Posterior cingulate gyrus (tissue), 11 donors: ENCODE data around the gene ARL15.

Experiments
- DNase-seq, 10 donors: peaks; one replicate each; pipeline versions ENCODE4 v3.0.0 to v3.0.0-alpha.2; 2020 to 2021; ENCODE audit warnings: mixed read lengths in 3 of 10
- intact Hi-C: fragments of 100-400 bp; cut with DNase I; formaldehyde crosslinking; loops from one replicate; pipeline ENCODE4 v1.15.1; 2023

The ARL15 gene

GRCh38 chr5:53956632-53957031, 353.7 kb downstream of the ARL15 start:
- DNase-seq = no peak
- intact Hi-C loops = no loop called here

GRCh38 chr5:53956196-53956595, 354.2 kb downstream of the ARL15 start:
- no peak for DNase-seq
- intact Hi-C loops = no loop called here

DNA sequence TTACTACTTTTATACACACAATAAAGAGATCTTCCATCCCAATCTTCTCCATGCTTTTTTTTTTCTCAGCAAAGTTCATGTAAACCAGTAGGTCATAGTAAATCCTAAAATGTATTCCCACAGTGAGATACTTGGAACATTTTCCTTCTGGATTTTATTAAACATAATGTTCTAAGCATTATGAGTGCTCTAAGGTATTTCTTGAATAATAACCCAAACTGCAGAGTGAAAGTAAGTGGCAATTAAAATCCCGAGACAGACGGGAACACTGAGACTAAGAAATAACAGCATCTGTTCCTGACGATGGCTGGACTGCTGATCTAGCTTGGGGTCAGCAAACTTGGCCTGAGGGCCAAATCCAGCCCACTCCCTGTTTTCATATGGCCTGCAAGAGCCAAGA, 359.8 kb downstream of the ARL15 start:
- no peak for DNase-seq
- intact Hi-C loops = no loop called here

DNA sequence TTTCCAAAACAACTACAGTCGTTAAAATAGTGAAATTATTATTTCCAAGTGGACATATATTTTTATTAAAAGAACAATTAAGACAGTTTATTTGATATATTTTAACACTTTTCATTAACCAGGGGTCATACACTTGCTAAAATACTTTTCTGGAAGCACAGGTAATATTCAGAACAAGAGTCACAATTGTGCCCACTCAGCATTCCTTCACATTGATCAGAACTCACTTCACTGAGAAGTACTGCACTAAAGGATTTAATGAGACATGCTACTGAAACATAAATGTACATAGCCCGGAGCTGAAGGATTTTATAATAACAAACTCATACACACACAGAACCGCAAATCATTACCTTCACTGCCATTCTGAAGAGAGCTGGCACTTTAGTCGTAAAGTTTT, 361.8 kb downstream of the ARL15 start:
- intact Hi-C loops = no loop called here
- DNase-seq = no peak

DNA sequence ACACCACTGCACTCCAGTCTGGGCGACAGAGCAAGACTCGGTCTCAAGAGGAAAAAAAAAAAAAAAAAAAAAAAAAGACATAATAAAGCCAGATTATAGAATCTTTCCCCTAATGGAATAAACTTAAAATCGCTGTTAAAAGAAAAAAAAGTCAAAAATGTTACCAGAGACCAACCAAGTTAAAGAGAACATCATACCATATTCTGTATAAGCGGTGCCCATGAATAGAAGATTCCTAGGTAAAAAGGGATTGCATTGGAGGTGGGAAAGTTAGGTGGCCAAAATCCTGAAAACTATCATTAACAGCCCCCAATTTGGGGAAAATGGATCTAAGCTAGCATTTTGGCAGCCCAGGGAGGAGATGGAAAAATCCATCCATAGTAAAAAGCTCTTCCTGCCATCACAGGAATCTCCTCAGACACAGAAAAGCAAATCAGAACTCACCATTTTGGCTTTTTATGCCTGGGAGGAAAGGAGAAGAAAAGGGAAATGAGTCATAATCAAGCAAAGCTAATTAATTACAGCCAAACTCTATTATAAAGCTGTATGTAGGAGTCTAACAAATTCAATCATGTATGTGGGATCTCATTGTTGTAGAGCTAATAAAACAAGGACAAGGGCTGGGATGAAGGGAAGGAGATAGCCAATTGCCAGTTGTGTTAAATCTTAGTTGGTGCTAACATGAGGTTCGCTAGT, 363.8 kb downstream of the ARL15 start:
- DNase-seq = no peak
- intact Hi-C loops = no loop called here

DNA sequence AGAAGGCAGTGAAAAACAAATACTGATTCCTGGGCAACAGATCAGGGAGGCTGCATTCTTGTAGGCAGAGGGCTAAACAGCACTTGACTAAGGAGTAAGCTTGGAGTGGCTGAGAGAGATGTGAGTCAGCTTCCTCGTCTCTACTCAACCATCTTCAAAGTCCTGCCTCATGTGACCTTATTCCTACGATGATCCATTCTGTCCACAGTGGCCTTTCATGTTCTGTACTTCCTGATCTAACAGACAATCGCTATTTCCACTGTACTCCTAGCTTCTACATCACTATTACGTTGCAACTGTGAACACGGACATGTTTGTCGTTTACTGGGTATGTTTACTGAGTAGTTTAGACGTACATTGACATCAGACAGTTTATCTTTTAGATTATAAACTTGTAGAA, 365.4 kb downstream of the ARL15 start:
- intact Hi-C loops = no loop called here
- DNase-seq = no peak

DNA sequence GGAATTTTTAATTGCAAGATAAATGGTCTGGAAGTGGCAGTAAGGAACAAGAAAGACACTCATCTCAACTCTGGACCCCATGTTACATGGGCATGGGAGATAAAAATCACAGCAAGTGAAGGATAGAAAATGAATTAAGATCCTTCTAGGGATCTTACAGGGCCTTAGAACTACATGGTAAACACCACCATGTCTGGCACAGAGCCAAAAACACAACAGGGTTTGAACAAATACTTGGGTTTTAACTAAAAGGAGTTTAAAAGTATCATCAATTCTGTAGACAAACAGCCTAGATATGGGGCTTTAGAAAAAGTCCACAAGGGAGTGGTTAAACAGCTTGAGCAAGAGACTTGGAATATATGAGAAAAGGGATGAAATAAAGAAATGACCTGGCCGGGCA, 366.4 kb downstream of the ARL15 start:
- DNase-seq = no peak
- intact Hi-C loops = no loop called here

GRCh38 chr5:53942724-53943123, 367.6 kb downstream of the ARL15 start:
- no peak for DNase-seq
- intact Hi-C loops = no loop called here

- DNase-seq = no peak
- intact Hi-C loops = no loop called here
Measured at GRCh38 chr5:53940921-53941320, 369.5 kb downstream of the ARL15 start.

DNA sequence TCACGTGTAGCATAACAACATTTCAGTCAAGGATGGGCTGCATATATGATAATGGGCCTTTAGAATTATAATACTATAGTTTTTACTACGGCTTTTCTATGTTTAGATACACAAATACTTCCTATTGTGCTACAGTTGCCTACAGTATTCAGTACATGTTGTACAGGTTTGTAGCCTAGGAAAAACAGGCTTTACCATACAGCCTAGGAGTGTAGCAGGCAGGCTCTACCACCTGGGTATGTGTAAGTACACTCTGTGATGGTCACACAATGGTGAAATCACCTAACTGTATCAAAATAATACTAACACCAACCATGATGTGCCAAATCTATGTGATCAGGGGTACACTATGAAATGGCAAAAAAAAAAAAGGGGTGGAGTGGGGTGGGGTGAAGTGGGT, 372.9 kb downstream of the ARL15 start:
- DNase-seq = no peak
- intact Hi-C loops = no loop called here

DNA sequence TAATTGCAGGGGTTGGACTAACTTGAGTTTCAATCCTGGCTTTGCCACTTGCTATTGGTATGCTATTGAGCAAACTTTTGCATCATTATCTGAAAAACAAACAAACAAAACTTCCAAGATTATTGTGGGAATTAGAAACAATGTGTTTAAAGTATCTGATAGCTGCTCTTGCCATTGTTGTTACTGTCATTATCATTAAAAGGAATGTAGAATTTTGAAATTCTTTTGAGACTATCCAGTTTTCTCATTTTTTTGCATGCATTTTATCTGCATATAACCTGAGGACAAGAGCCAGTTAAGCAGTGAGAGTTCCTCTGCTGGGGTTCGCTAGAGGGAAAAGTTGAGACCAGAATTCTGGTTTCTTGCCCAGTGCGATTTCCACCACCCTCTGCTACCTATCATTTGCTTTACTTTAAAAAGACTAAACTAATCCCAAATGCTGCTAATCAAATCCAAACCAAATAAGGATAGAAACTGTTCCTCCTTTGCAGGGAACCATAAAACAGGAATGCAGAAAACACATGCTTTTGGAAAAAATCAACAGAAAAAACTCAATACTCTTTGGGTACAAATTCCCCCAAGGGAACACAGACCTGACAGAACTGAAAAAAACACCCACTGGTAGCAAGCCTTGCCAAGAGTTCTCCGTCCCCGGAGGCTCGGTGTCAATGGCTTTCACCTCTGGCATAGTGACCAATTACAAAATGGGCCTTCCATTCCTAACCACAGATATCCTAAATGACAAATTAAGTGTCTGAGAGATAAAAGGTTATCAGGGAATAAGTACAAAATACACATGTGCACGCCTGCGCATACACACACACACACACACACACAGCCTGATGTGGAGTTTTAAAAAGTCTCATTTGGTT, 373.7 kb downstream of the ARL15 start:
- intact Hi-C loops = no loop called here
- no peak for DNase-seq

DNA sequence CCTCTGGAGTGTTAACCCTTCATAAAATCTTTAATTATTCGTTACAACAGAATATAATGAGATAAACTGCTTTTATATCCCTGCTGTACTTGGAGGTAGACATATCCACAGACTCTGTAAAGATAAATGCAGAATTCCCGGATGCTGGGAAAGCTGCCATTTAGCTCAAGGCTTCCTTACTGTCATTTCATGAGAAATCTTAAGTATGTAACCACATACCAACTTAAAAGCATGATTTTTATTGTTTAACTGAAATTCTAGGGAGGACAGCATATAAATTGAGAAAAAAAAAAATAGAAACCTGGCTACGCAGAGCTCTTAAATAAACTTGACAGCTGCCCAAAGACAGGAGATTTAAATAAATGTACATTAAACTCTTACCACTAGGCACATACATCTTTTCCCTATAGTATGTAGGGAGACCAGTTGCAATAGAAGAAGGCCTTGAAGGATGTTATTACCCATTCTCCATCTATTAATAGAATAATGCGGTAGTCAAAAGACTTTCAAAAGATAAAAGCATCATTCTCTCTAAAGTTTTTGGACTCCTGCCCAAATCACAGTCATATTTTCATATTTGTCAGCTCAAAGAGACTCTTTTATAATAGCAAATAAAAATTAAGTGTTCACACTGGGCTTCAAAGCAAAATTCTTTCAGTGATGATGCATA, 376.1 kb downstream of the ARL15 start:
- intact Hi-C loops = no loop called here
- no peak for DNase-seq

- DNase-seq = no peak
- intact Hi-C loops = no loop called here
Measured at GRCh38 chr5:53932351-53932750, 378.0 kb downstream of the ARL15 start.

GRCh38 chr5:53930457-53930856, 379.9 kb downstream of the ARL15 start:
- intact Hi-C loops = no loop called here
- no peak for DNase-seq

DNA sequence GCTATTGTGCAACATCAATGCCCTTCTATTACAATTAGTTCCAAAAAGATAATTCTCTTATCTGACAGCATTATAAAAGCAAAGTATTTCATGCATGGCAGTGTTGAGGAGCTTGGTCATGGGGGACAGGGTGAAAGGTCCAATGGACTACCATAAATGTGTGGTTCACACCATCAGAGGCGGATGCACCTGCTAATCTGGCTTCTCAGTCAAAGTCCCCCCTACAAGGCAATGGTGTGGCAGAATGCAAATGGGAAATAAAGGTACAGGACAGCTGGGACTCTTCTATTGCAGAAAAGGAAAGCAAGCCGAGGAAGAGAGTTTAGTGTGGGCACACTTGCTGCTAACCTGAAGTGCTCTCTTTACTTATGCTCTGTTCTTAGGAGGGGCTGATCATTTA, 380.8 kb downstream of the ARL15 start:
- intact Hi-C loops = no loop called here

DNA sequence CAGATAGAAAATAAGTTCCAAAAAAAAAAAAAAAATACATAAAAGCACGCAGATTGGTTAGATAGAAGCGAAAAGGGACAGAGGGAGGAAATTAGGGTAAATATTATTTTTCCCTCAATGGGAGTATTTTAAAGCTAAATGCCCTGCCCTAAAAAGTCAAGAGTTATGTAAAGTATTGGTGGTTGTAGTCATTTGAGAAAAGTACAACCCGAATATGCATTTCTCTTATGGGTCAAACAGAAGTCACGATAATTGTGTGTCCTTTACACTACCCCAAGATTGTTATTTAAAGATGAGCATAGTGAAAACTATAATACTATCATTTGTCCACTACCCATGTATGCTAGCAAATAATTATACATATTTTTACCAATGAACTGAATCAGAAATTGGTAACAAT, 381.2 kb downstream of the ARL15 start:
- intact Hi-C loops = no loop called here
- no peak for DNase-seq

More for the DNA sequence above, 380.8 kb downstream of the ARL15 start:
- no peak for DNase-seq

DNA sequence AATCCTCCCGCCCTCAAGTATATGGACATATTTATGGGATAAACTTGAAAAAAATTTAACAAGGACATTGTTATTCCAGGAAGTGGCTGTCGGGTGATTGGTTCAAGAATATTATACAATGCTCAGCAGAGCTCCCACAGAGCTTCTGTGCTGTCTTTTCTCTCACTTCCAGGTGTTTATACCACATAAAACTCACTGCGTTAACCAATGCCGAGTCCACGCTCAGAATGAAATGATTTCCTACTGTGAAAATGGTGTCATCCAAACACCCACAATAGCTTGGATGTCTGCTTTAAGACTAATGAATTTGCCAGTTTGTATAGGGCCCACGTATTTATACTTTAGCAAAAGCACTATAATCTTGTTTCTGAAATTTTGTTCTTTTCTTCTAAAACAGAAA, 381.7 kb downstream of the ARL15 start:
- DNase-seq = no peak
- intact Hi-C loops = no loop called here

GRCh38 chr5:53927668-53928247, 382.6 kb downstream of the ARL15 start:
- DNase-seq = no peak
- intact Hi-C loops = no loop called here

GRCh38 chr5:53926026-53926425, 384.3 kb downstream of the ARL15 start:
- intact Hi-C loops = no loop called here
- DNase-seq = peak in 1 of 10 donors; percentile 22

GRCh38 chr5:53924392-53924791, 386.0 kb downstream of the ARL15 start:
- no peak for DNase-seq
- intact Hi-C loops = no loop called here

DNA sequence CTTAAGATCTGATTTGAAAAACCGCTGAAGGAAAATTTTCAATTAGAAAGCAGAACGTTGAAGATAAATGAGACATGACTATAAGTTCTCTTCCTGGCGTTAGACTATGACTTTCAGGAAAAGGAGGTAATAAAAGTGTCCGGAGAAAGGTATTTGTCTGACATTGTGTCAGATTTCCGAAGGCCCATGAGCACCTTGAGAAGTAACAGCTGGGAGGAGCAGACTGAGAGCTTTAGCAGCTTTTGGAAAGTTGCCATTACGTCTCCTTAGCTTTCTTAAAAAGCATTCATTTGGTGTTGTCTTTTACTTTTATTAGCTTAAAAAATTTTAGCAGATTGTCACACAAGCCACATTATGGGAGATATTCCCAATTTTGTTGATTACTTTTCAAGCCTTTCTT, 386.4 kb downstream of the ARL15 start:
- intact Hi-C loops = no loop called here
- DNase-seq = no peak
